ENCODE data around the gene RMND5B.

Gene RMND5B

DNA sequence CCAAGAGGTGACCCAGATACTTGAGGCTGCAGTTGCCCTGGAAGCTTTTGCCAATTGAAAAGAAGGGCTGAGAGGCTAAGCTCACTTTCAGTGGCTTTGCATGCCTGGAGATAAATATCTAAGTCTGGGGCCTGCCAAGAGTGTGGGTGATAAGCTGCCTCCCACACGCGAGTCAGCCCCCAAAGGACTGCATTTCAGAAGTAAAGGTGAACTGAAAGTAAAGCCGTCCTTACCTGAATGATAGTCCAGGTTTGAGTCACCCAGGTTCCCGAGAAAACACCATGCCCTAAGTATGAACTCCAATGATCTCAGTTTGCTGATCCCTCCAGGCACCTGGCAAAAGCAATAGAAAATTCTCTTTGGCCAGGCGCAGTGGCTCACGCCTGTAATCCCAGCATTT, 40.0 kb upstream of the RMND5B start:
- TF ChIP-seq FOXM1 (IDR thresholded peaks at IDR 0.05; ENCODE audit: borderline replicate concordance, low read depth) (no peak), EP300 (IDR thresholded peaks at IDR 0.05; ENCODE audit: borderline replicate concordance) (no peak), TEAD4 (IDR thresholded peaks at IDR 0.05) (no peak), NFIC (IDR thresholded peaks at IDR 0.05) (no peak), CREB1 (IDR thresholded peaks at IDR 0.05; ENCODE audit: low read depth) (no peak), TAF1 (IDR thresholded peaks at IDR 0.05; ENCODE audit: low read depth) (no peak), ZBTB7A (IDR thresholded peaks at IDR 0.05; ENCODE audit: low read depth) (no peak), CEBPB (IDR thresholded peaks at IDR 0.05) (no peak), EGR1 (IDR thresholded peaks at IDR 0.05) (no peak), YY1 (IDR thresholded peaks at IDR 0.05; ENCODE audit: low read depth) (no peak), TCF12 (IDR thresholded peaks at IDR 0.05; ENCODE audit: low read depth) (no peak), RAD21 (IDR thresholded peaks at IDR 0.05; ENCODE audit: low read depth) (no peak)
- TF ChIP-seq, protein P1, sequence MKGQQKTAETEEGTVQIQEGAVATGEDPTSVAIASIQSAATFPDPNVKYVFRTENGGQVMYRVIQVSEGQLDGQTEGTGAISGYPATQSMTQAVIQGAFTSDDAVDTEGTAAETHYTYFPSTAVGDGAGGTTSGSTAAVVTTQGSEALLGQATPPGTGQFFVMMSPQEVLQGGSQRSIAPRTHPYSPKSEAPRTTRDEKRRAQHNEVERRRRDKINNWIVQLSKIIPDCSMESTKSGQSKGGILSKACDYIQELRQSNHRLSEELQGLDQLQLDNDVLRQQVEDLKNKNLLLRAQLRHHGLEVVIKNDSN (IDR thresholded peaks at IDR 0.05): no peak
- TF ChIP-seq, protein P2, sequence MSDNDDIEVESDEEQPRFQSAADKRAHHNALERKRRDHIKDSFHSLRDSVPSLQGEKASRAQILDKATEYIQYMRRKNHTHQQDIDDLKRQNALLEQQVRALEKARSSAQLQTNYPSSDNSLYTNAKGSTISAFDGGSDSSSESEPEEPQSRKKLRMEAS (IDR thresholded peaks at IDR 0.05): no peak
- TF ChIP-seq, protein P3, sequence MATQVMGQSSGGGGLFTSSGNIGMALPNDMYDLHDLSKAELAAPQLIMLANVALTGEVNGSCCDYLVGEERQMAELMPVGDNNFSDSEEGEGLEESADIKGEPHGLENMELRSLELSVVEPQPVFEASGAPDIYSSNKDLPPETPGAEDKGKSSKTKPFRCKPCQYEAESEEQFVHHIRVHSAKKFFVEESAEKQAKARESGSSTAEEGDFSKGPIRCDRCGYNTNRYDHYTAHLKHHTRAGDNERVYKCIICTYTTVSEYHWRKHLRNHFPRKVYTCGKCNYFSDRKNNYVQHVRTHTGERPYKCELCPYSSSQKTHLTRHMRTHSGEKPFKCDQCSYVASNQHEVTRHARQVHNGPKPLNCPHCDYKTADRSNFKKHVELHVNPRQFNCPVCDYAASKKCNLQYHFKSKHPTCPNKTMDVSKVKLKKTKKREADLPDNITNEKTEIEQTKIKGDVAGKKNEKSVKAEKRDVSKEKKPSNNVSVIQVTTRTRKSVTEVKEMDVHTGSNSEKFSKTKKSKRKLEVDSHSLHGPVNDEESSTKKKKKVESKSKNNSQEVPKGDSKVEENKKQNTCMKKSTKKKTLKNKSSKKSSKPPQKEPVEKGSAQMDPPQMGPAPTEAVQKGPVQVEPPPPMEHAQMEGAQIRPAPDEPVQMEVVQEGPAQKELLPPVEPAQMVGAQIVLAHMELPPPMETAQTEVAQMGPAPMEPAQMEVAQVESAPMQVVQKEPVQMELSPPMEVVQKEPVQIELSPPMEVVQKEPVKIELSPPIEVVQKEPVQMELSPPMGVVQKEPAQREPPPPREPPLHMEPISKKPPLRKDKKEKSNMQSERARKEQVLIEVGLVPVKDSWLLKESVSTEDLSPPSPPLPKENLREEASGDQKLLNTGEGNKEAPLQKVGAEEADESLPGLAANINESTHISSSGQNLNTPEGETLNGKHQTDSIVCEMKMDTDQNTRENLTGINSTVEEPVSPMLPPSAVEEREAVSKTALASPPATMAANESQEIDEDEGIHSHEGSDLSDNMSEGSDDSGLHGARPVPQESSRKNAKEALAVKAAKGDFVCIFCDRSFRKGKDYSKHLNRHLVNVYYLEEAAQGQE (IDR thresholded peaks at IDR 0.05; ENCODE audit: low read depth): no peak

DNA sequence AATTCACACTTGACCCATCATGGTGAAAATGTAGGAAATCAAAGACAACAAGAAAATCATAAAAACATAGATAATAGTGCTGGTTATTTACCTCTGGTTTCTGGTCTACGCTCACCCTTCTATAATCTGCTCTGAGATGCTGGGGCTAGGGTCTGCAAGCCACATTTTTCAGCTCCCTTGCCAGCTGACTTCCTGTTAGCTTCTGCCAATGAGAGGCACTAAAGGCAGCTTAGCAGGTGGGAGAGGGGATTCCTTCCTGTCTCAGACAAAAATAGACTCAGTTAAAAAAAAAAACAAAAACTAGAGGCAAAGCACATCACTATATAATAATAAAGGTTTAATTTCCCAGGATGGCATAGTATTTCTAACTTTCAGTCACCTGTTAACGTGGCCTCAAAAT, 37.7 kb upstream of the RMND5B start:
- TF ChIP-seq ZBTB7A (IDR thresholded peaks at IDR 0.05; ENCODE audit: low read depth): no peak
- TF ChIP-seq NFIC (IDR thresholded peaks at IDR 0.05): no peak
- no peak for TF ChIP-seq EGR1 (IDR thresholded peaks at IDR 0.05)
- no peak for TF ChIP-seq EP300 (IDR thresholded peaks at IDR 0.05; ENCODE audit: borderline replicate concordance)
- no peak for TF ChIP-seq FOXM1 (IDR thresholded peaks at IDR 0.05; ENCODE audit: borderline replicate concordance, low read depth)
- TF ChIP-seq, protein P2 (IDR thresholded peaks at IDR 0.05): no peak
- TF ChIP-seq, protein P3 (IDR thresholded peaks at IDR 0.05; ENCODE audit: low read depth): no peak

DNA sequence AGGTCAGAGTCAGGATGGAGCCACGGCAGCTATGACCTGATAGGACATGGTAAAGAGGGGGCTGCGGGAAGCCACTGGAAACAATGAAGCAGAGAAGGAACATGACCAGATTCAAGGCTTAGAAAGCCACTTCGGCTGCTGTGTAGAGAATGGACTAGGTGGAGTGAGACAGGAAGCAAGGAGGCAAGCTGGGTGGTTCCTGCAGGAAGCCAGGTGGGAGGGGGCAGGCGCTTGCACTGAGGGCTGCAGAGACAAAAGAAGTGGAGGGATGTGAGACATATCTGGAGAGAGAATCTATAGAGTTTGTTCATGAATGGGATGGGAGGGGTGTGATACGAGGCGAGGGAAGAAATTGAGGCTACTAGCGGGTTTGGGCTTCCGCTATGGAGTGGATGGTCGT, 36.5 kb upstream of the RMND5B start:
- no peak for TF ChIP-seq CEBPB (IDR thresholded peaks at IDR 0.05)
- TF ChIP-seq, protein P3 (IDR thresholded peaks at IDR 0.05; ENCODE audit: low read depth): no peak
- TF ChIP-seq EGR1 (IDR thresholded peaks at IDR 0.05): no peak
- TF ChIP-seq NFIC (IDR thresholded peaks at IDR 0.05): no peak
- no peak for TF ChIP-seq CREB1 (IDR thresholded peaks at IDR 0.05; ENCODE audit: low read depth)
- no peak for TF ChIP-seq YY1 (IDR thresholded peaks at IDR 0.05; ENCODE audit: low read depth)
- no peak for TF ChIP-seq ZBTB7A (IDR thresholded peaks at IDR 0.05; ENCODE audit: low read depth)
- TF ChIP-seq, protein P2 (IDR thresholded peaks at IDR 0.05): no peak
- TF ChIP-seq EP300 (IDR thresholded peaks at IDR 0.05; ENCODE audit: borderline replicate concordance): no peak
- TF ChIP-seq FOXM1 (IDR thresholded peaks at IDR 0.05; ENCODE audit: borderline replicate concordance, low read depth): no peak
- TF ChIP-seq TCF12 (IDR thresholded peaks at IDR 0.05; ENCODE audit: low read depth): no peak
- no peak for TF ChIP-seq TEAD4 (IDR thresholded peaks at IDR 0.05)
- no peak for TF ChIP-seq TAF1 (IDR thresholded peaks at IDR 0.05; ENCODE audit: low read depth)

DNA sequence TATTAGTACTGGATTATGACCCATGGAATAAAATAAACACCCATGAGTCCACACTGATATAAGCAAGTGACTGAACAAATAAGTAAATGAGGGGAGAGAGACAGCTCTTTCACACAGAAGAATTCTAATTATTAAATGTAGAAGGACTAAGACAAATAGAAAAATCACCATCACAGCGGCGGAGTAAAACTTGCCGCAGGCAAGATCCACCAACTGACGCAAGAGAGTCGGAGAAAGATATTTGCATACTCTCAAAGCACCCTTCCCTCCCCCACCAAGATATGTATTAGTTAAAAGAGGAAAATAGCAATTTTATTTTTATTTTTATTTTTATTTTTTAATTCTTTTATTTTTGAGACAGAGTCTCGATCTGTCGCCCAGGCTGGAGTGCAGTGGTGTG, 32.1 kb upstream of the RMND5B start:
- TF ChIP-seq RAD21 (IDR thresholded peaks at IDR 0.05; ENCODE audit: low read depth) (no peak), EGR1 (IDR thresholded peaks at IDR 0.05) (no peak), CEBPB (IDR thresholded peaks at IDR 0.05) (no peak), TCF12 (IDR thresholded peaks at IDR 0.05; ENCODE audit: low read depth) (no peak), CREB1 (IDR thresholded peaks at IDR 0.05; ENCODE audit: low read depth) (no peak), YY1 (IDR thresholded peaks at IDR 0.05; ENCODE audit: low read depth) (no peak), NFIC (IDR thresholded peaks at IDR 0.05) (no peak), EP300 (IDR thresholded peaks at IDR 0.05; ENCODE audit: borderline replicate concordance) (no peak)
- TF ChIP-seq, protein P1 (IDR thresholded peaks at IDR 0.05): no peak
- TF ChIP-seq, protein P2 (IDR thresholded peaks at IDR 0.05): no peak

Data from Ishikawa (cell line).